Vagina (tissue), 2 donors: ENCODE measurements around the gene ABCA10.

ENCODE experiments used
- POLR2A ChIP-seq, 2 donors: fragments of 450-650 bp; IDR thresholded peaks; one replicate each; pipeline ENCODE4 v1.6.1; 2017; ENCODE audit warnings: antibody characterized with exemption in 2 of 2, mild to moderate bottlenecking in 2 of 2, moderate library complexity in 2 of 2
- POLR2AphosphoS5 ChIP-seq, 2 donors: sonication (generic); formaldehyde crosslinking; IDR thresholded peaks; one replicate each; pipeline ENCODE4 v1.9.0; 2017; ENCODE audit warnings: antibody characterized with exemption in 2 of 2, mild to moderate bottlenecking in 2 of 2, low read depth in 1 of 2; ENCODE audit not compliant: insufficient read depth in 1 of 2

- TF ChIP-seq POLR2A (IDR thresholded peaks at IDR 0.05) (no peak), POLR2AphosphoS5 (IDR thresholded peaks at IDR 0.05; ENCODE audit: insufficient read depth in 1 of 2, low read depth in 1 of 2) (no peak)
Observed at GRCh38 chr17:69098625-69099024, 130.0 kb downstream of the ABCA10 start.
